Measurements from ENCODE around the gene PGD. TPM values are rescaled to one million over a fixed set of nuclear protein-coding genes. Genes with fewer than 3 reads are reported as not detected.
"Not testable (repeated sequence)": the region's sequence is repeated elsewhere in the genome, so short reads cannot be mapped to it uniquely, and the experiment has no call there.

PGD gene
- 250 TPM for polyA plus RNA-seq (2013, experiment 1 of 2)
- 230 TPM for polyA plus RNA-seq (2013, experiment 2 of 2)

- H3K4me1 ChIP-seq (ENCODE audit: control insufficient read depth, insufficient read depth, low read length, poor library complexity, severe bottlenecking): peaks cover 22% of the 10 kb centered on the region
Observed at GRCh38 chr1:10398734-10399443, at the start of gene PGD. PGD (plus strand) TSS chr1:10399064; CDS start chr1:10399118, 54 bp downstream.

GRCh38 chr1:10353282-10353681 lies 45.6 kb upstream of the PGD start:
- Histone ChIP-seq H3K27ac (ENCODE audit: low read depth, low read length, severe bottlenecking) (no peak overlapping the region), H3K4me1 (ENCODE audit: control insufficient read depth, insufficient read depth, low read length, poor library complexity, severe bottlenecking) (no peaks in the 10 kb centered on the region), H3K36me3 (ENCODE audit: control insufficient read depth, insufficient read depth, low read length) (peaks cover 62% of the 10 kb centered on the region), H3K9me3 (ENCODE audit: control insufficient read depth, low read length) (no peaks in the 10 kb centered on the region), H3K4me3 (ENCODE audit: extremely low read depth, insufficient read depth, low read length, poor library complexity, severe bottlenecking) (no peak overlapping the region)
- 34 to 67% methylated on average over 1 to 3 of the region's 4 CpGs for WGBS, 2 experiments (ENCODE audit: insufficient coverage in 2 of 2)

More at GRCh38 chr1:10398734-10399443, at the start of gene PGD:
- 0% methylated on average over 64 to 75 of the region's 76 CpGs for WGBS, 2 experiments (ENCODE audit: insufficient coverage in 2 of 2)
- Histone ChIP-seq H3K4me3 (ENCODE audit: extremely low read depth, insufficient read depth, low read length, poor library complexity, severe bottlenecking) (peak within 1 kb of the TSS; percentile 85), H3K27ac (ENCODE audit: low read depth, low read length, severe bottlenecking) (peak within 1 kb of the TSS; percentile 94), H3K36me3 (ENCODE audit: control insufficient read depth, insufficient read depth, low read length) (peaks cover 40% of the 10 kb centered on the region), H3K9me3 (ENCODE audit: control insufficient read depth, low read length) (no peaks in the 10 kb centered on the region)

- 100% methylated on average over 2 of the region's 2 CpGs; no CpG with 5 or more reads in 1 of the 2 experiments for WGBS, 2 experiments (ENCODE audit: insufficient coverage in 2 of 2)
- H3K27ac ChIP-seq (ENCODE audit: low read depth, low read length, severe bottlenecking): no peak overlapping the region
Observed at GRCh38 chr1:10353693-10354092, 45.2 kb upstream of the PGD start.

GRCh38 chr1:10360045-10360444 lies 38.8 kb upstream of the PGD start:
- Histone ChIP-seq H3K4me3 (ENCODE audit: extremely low read depth, insufficient read depth, low read length, poor library complexity, severe bottlenecking) (no peak overlapping the region), H3K4me1 (ENCODE audit: control insufficient read depth, insufficient read depth, low read length, poor library complexity, severe bottlenecking) (no peaks in the 10 kb centered on the region), H3K27ac (ENCODE audit: low read depth, low read length, severe bottlenecking) (no peak overlapping the region), H3K9me3 (ENCODE audit: control insufficient read depth, low read length) (no peaks in the 10 kb centered on the region), H3K36me3 (ENCODE audit: control insufficient read depth, insufficient read depth, low read length) (peaks cover 58% of the 10 kb centered on the region)
- WGBS, 2 experiments (ENCODE audit: insufficient coverage in 2 of 2): 89% methylated on average over 1 of the region's 1 CpG; no CpG with 5 or more reads in 1 of the 2 experiments

More at GRCh38 chr1:10353693-10354092, 45.2 kb upstream of the PGD start:
- Histone ChIP-seq H3K9me3 (ENCODE audit: control insufficient read depth, low read length) (no peaks in the 10 kb centered on the region), H3K4me1 (ENCODE audit: control insufficient read depth, insufficient read depth, low read length, poor library complexity, severe bottlenecking) (no peaks in the 10 kb centered on the region), H3K4me3 (ENCODE audit: extremely low read depth, insufficient read depth, low read length, poor library complexity, severe bottlenecking) (no peak overlapping the region), H3K36me3 (ENCODE audit: control insufficient read depth, insufficient read depth, low read length) (peaks cover 58% of the 10 kb centered on the region)

GRCh38 chr1:10361515-10361914 lies 37.3 kb upstream of the PGD start:
- WGBS, 2 experiments (ENCODE audit: insufficient coverage in 2 of 2): 92 to 97% methylated on average over 10 of the region's 10 CpGs
- Histone ChIP-seq H3K27ac (ENCODE audit: low read depth, low read length, severe bottlenecking) (no peak overlapping the region), H3K36me3 (ENCODE audit: control insufficient read depth, insufficient read depth, low read length) (peaks cover 65% of the 10 kb centered on the region), H3K4me3 (ENCODE audit: extremely low read depth, insufficient read depth, low read length, poor library complexity, severe bottlenecking) (no peak overlapping the region), H3K4me1 (ENCODE audit: control insufficient read depth, insufficient read depth, low read length, poor library complexity, severe bottlenecking) (no peaks in the 10 kb centered on the region), H3K9me3 (ENCODE audit: control insufficient read depth, low read length) (no peaks in the 10 kb centered on the region)

- 86 to 100% methylated on average over 3 of the region's 6 CpGs for WGBS, 2 experiments (ENCODE audit: insufficient coverage in 2 of 2)
- no peaks in the 10 kb centered on the region for H3K4me1 ChIP-seq (ENCODE audit: control insufficient read depth, insufficient read depth, low read length, poor library complexity, severe bottlenecking)
- no peak overlapping the region for H3K27ac ChIP-seq (ENCODE audit: low read depth, low read length, severe bottlenecking)
- no peak overlapping the region for H3K4me3 ChIP-seq (ENCODE audit: extremely low read depth, insufficient read depth, low read length, poor library complexity, severe bottlenecking)
- H3K36me3 ChIP-seq (ENCODE audit: control insufficient read depth, insufficient read depth, low read length): peaks cover 79% of the 10 kb centered on the region
- no peaks in the 10 kb centered on the region for H3K9me3 ChIP-seq (ENCODE audit: control insufficient read depth, low read length)
Observed at GRCh38 chr1:10368194-10368593, 30.7 kb upstream of the PGD start.

- 94 to 95% methylated on average over 8 of the region's 8 CpGs for WGBS, 2 experiments (ENCODE audit: insufficient coverage in 2 of 2)
- peaks cover 79% of the 10 kb centered on the region for H3K36me3 ChIP-seq (ENCODE audit: control insufficient read depth, insufficient read depth, low read length)
Observed at GRCh38 chr1:10374442-10374860, 24.4 kb upstream of the PGD start.

GRCh38 chr1:10377365-10378029 lies 21.4 kb upstream of the PGD start:
- Histone ChIP-seq H3K27ac (ENCODE audit: low read depth, low read length, severe bottlenecking) (peak overlapping the region; percentile 37), H3K36me3 (ENCODE audit: control insufficient read depth, insufficient read depth, low read length) (peaks cover 73% of the 10 kb centered on the region)
- not testable (repeated sequence) for H3K9me3 ChIP-seq (ENCODE audit: control insufficient read depth, low read length); H3K4me3 ChIP-seq (ENCODE audit: extremely low read depth, insufficient read depth, low read length, poor library complexity, severe bottlenecking); H3K4me1 ChIP-seq (ENCODE audit: control insufficient read depth, insufficient read depth, low read length, poor library complexity, severe bottlenecking)
- 84 to 87% methylated on average over 12 to 14 of the region's 14 CpGs for WGBS, 2 experiments (ENCODE audit: insufficient coverage in 2 of 2)

More at GRCh38 chr1:10374442-10374860, 24.4 kb upstream of the PGD start:
- Histone ChIP-seq H3K4me3 (ENCODE audit: extremely low read depth, insufficient read depth, low read length, poor library complexity, severe bottlenecking) (no peak overlapping the region), H3K4me1 (ENCODE audit: control insufficient read depth, insufficient read depth, low read length, poor library complexity, severe bottlenecking) (peaks cover 5% of the 10 kb centered on the region), H3K27ac (ENCODE audit: low read depth, low read length, severe bottlenecking) (peak overlapping the region; percentile 6), H3K9me3 (ENCODE audit: control insufficient read depth, low read length) (no peaks in the 10 kb centered on the region)

- H3K36me3 ChIP-seq (ENCODE audit: control insufficient read depth, insufficient read depth, low read length): peaks cover 79% of the 10 kb centered on the region
- no peak overlapping the region for H3K4me3 ChIP-seq (ENCODE audit: extremely low read depth, insufficient read depth, low read length, poor library complexity, severe bottlenecking)
- peak overlapping the region; percentile 47 for H3K27ac ChIP-seq (ENCODE audit: low read depth, low read length, severe bottlenecking)
- 85 to 91% methylated on average over 12 to 14 of the region's 15 CpGs for WGBS, 2 experiments (ENCODE audit: insufficient coverage in 2 of 2)
- H3K9me3 ChIP-seq (ENCODE audit: control insufficient read depth, low read length): no peaks in the 10 kb centered on the region
- H3K4me1 ChIP-seq (ENCODE audit: control insufficient read depth, insufficient read depth, low read length, poor library complexity, severe bottlenecking): peaks cover 5% of the 10 kb centered on the region
Observed at GRCh38 chr1:10378081-10378841, 20.6 kb upstream of the PGD start.

- H3K36me3 ChIP-seq (ENCODE audit: control insufficient read depth, insufficient read depth, low read length): peaks cover 76% of the 10 kb centered on the region
- H3K9me3 ChIP-seq (ENCODE audit: control insufficient read depth, low read length): no peaks in the 10 kb centered on the region
- peaks cover 5% of the 10 kb centered on the region for H3K4me1 ChIP-seq (ENCODE audit: control insufficient read depth, insufficient read depth, low read length, poor library complexity, severe bottlenecking)
- H3K4me3 ChIP-seq (ENCODE audit: extremely low read depth, insufficient read depth, low read length, poor library complexity, severe bottlenecking): no peak overlapping the region
- no peak overlapping the region for H3K27ac ChIP-seq (ENCODE audit: low read depth, low read length, severe bottlenecking)
- 93 to 95% methylated on average over 7 to 8 of the region's 10 CpGs for WGBS, 2 experiments (ENCODE audit: insufficient coverage in 2 of 2)
Observed at GRCh38 chr1:10379101-10379620, 19.7 kb upstream of the PGD start.
